Caco-2 (cell line): ENCODE results near the gene C3. TPM values are rescaled to one million over a fixed set of nuclear protein-coding genes. Genes with fewer than 3 reads are reported as not detected.

Experiments used
- BruUV-seq: library from RNA; stranded (reverse); fragments of 400-500 nt; replicated peaks from 2 replicates; lab custom pipeline; 2021; lab: Mats Ljungman, UMichigan
- CTCF ChIA-PET: fragments of 300-600 bp; sonication (Branson Sonifier 250); formaldehyde crosslinking; loops from one replicate; lab custom pipeline; 2022; ENCODE audit warnings: antibody characterized with exemption; lab: Charles Lee
- POLR2A ChIA-PET: fragments of 300-600 bp; sonication (Branson Sonifier 250); formaldehyde crosslinking; loops from one replicate; lab custom pipeline; 2022; ENCODE audit warnings: antibody characterized with exemption; lab: Charles Lee
- DNase-seq, 2 experiments: peaks; one replicate each; pipeline versions ENCODE4 v3.0.0 to v3.0.0-alpha.2; 2020 to 2022
- H3K27me3 ChIP-seq: replicated peaks from 2 replicates; pipeline ENCODE4 v1.6.0; 2011; ENCODE audit warnings: low read length; ENCODE audit not compliant: control insufficient read depth, insufficient read depth
- H3K36me3 ChIP-seq: 2 replicates; pipeline ENCODE4 v1.5.1; 2011; ENCODE audit warnings: low read length; ENCODE audit not compliant: control insufficient read depth, insufficient read depth
- H3K4me1 ChIP-seq: fragments of 250-450 bp; sonication (Bioruptor Pico); 2 replicates; pipeline ENCODE4 v1.5.1; 2020; ENCODE audit warnings: mild to moderate bottlenecking
- H3K4me3 ChIP-seq: 2 replicates; pipeline ENCODE4 v1.5.1; 2011; ENCODE audit warnings: low read depth, mild to moderate bottlenecking, control low read depth, low read length
- H3K9me3 ChIP-seq: fragments of 250-450 bp; sonication (Bioruptor Pico); 2 replicates; pipeline ENCODE4 v1.5.1; 2020; ENCODE audit warnings: mild to moderate bottlenecking, moderate library complexity
- H3K27ac Mint-ChIP-seq: one replicate; pipeline ENCODE4 v1.8.0; 2022; ENCODE audit warnings: mixed read lengths; ENCODE audit not compliant: unreplicated experiment
- H3K27me3 Mint-ChIP-seq: one replicate; pipeline ENCODE4 v1.8.0; 2022; ENCODE audit warnings: mixed read lengths; ENCODE audit not compliant: insufficient read depth, unreplicated experiment
- H3K36me3 Mint-ChIP-seq: one replicate; pipeline ENCODE4 v1.8.0; 2022; ENCODE audit warnings: mild to moderate bottlenecking, mixed read lengths; ENCODE audit not compliant: insufficient read depth, unreplicated experiment
- H3K4me1 Mint-ChIP-seq: one replicate; pipeline ENCODE4 v1.8.0; 2022; ENCODE audit warnings: low read depth, mixed read lengths; ENCODE audit not compliant: unreplicated experiment
- H3K4me3 Mint-ChIP-seq: one replicate; pipeline ENCODE4 v1.8.0; 2022; ENCODE audit warnings: mild to moderate bottlenecking, moderate library complexity, mixed read lengths; ENCODE audit not compliant: unreplicated experiment
- H3K9me3 Mint-ChIP-seq: one replicate; pipeline ENCODE4 v1.8.0; 2022; ENCODE audit warnings: mixed read lengths; ENCODE audit not compliant: unreplicated experiment
- CTCF ChIP-seq, 2 experiments: fragments of 200-600 bp in 1 of 2; IDR thresholded peaks; 1 replicate in 1 of 2; 2 replicates in 1 of 2; pipeline versions ENCODE4 v1.5.1 to v1.8.0; 2011 to 2022; ENCODE audit warnings: antibody characterized with exemption in 1 of 2, control low read depth in 1 of 2, inconsistent platforms in 1 of 2, low read depth in 1 of 2, low read length in 1 of 2, mild to moderate bottlenecking in 1 of 2, moderate library complexity in 1 of 2; ENCODE audit not compliant: insufficient read depth in 1 of 2, severe bottlenecking in 1 of 2, unreplicated experiment in 1 of 2
- intact Hi-C: fragments of 100-400 bp; cut with micrococcal nuclease; formaldehyde crosslinking; loops from one replicate; pipeline ENCODE4 v1.10.0; 2022; ENCODE audit not compliant: unreplicated experiment
- total RNA-seq: library from RNA; stranded (reverse); gene quantifications from 2 replicates; pipeline ENCODE4 v1.2.3, GENCODE V29; 2022

The C3 gene
- total RNA-seq, 1 experiment from 2014 or later: 21.7 TPM

- H3K4me1 ChIP-seq: peaks cover 4% of the 10 kb centered on the region; the same call in 1 of the 2 replicates
- no peaks in the 10 kb centered on the region for H3K27me3 Mint-ChIP-seq
- ChIA-PET POLR2A (no interaction called here), CTCF (no interaction called here)
- no peaks in the 10 kb centered on the region for H3K27me3 ChIP-seq
- H3K4me1 Mint-ChIP-seq: peaks cover 6% of the 10 kb centered on the region
- H3K9me3 Mint-ChIP-seq: peaks cover 15% of the 10 kb centered on the region
- intact Hi-C loops: no loop called here
- H3K36me3 Mint-ChIP-seq: peaks cover 6% of the 10 kb centered on the region
- H3K4me3 ChIP-seq: no peak overlapping the region
- no peaks in the 10 kb centered on the region for H3K36me3 ChIP-seq
- no peaks in the 10 kb centered on the region for H3K9me3 ChIP-seq
- H3K27ac Mint-ChIP-seq: peak overlapping the region; percentile 4
- no peak overlapping the region for H3K4me3 Mint-ChIP-seq
- DNase-seq: no peak
- BruUV-seq: no TSS peak
- no peak for TF ChIP-seq CTCF (IDR thresholded peaks at IDR 0.05; ENCODE audit: insufficient read depth in 1 of 2, low read depth in 1 of 2, low read length in 1 of 2, severe bottlenecking in 1 of 2, unreplicated experiment in 1 of 2)
Observed at GRCh38 chr19:6717036-6717435, 3.4 kb downstream of the C3 start.

GRCh38 chr19:6716610-6716970 lies 3.9 kb downstream of the C3 start:
- no peaks in the 10 kb centered on the region for H3K27me3 Mint-ChIP-seq
- intact Hi-C loops: no loop called here
- no peak overlapping the region for H3K4me3 ChIP-seq
- no peaks in the 10 kb centered on the region for H3K36me3 ChIP-seq
- peaks cover 4% of the 10 kb centered on the region; the same call in 1 of the 2 replicates for H3K4me1 ChIP-seq
- no peaks in the 10 kb centered on the region for H3K27me3 ChIP-seq
- CTCF ChIA-PET: no interaction called here
- no peak for DNase-seq
- no peak for TF ChIP-seq CTCF (IDR thresholded peaks at IDR 0.05; ENCODE audit: insufficient read depth in 1 of 2, low read depth in 1 of 2, low read length in 1 of 2, severe bottlenecking in 1 of 2, unreplicated experiment in 1 of 2)
- H3K4me3 Mint-ChIP-seq: no peak overlapping the region
- H3K4me1 Mint-ChIP-seq: peaks cover 6% of the 10 kb centered on the region
- no peak overlapping the region for H3K27ac Mint-ChIP-seq
- peaks cover 6% of the 10 kb centered on the region for H3K36me3 Mint-ChIP-seq
- BruUV-seq: no TSS peak
- H3K9me3 ChIP-seq: no peaks in the 10 kb centered on the region
- POLR2A ChIA-PET: no interaction called here
- peaks cover 15% of the 10 kb centered on the region for H3K9me3 Mint-ChIP-seq

- no peak overlapping the region for H3K4me3 Mint-ChIP-seq
- Histone ChIP-seq H3K36me3 (no peaks in the 10 kb centered on the region), H3K27me3 (no peaks in the 10 kb centered on the region), H3K9me3 (no peaks in the 10 kb centered on the region), H3K4me3 (no peak overlapping the region), H3K4me1 (no peaks in the 10 kb centered on the region)
- CTCF ChIA-PET: no interaction called here
- H3K27ac Mint-ChIP-seq: no peak overlapping the region
- DNase-seq: no peak
- no peak for TF ChIP-seq CTCF (IDR thresholded peaks at IDR 0.05; ENCODE audit: insufficient read depth in 1 of 2, low read depth in 1 of 2, low read length in 1 of 2, severe bottlenecking in 1 of 2, unreplicated experiment in 1 of 2)
- H3K27me3 Mint-ChIP-seq: peaks cover 5% of the 10 kb centered on the region
- H3K4me1 Mint-ChIP-seq: peaks cover 6% of the 10 kb centered on the region
- no TSS peak for BruUV-seq
- H3K9me3 Mint-ChIP-seq: peaks cover 15% of the 10 kb centered on the region
- POLR2A ChIA-PET: no interaction called here
- peaks cover 6% of the 10 kb centered on the region for H3K36me3 Mint-ChIP-seq
- intact Hi-C loops: no loop called here
Observed at GRCh38 chr19:6714749-6715555, 5.5 kb downstream of the C3 start.
